ENCODE results near the gene ZNF692.

The ZNF692 gene

GRCh38 chr1:248839168-248839555 is 19.7 kb downstream of the ZNF692 start:
- Histone ChIP-seq H2AFZ (ENCODE audit: low read depth, low read length, severe bottlenecking) (peak overlapping the region; percentile 35), H3K9me2 (replicated peaks; ENCODE audit: insufficient read depth, low read length) (no peaks in the 10 kb centered on the region), H3K9me3 (ENCODE audit: insufficient read depth, low read length) (no peaks in the 10 kb centered on the region), H3K27ac (ENCODE audit: low read depth, low read length) (peak overlapping the region; percentile 87), H3K27me3 (ENCODE audit: low read length) (no peaks in the 10 kb centered on the region), H3K79me2 (ENCODE audit: insufficient read depth, low read length) (peaks cover 38% of the 10 kb centered on the region), H4K20me1 (ENCODE audit: low read depth, low read length) (no peaks in the 10 kb centered on the region), H3K4me3 (ENCODE audit: insufficient read depth, low read length, poor library complexity, severe bottlenecking) (peak overlapping the region; percentile 65), H3K9ac (ENCODE audit: low read length) (peak overlapping the region; percentile 97), H3K4me2 (ENCODE audit: low read depth, low read length, poor library complexity, severe bottlenecking) (peak overlapping the region; percentile 77), H3K36me3 (ENCODE audit: low read length) (no peaks in the 10 kb centered on the region), H3F3A (ENCODE audit: insufficient read depth) (no peaks in the 10 kb centered on the region)
- TF ChIP-seq CTCF (IDR thresholded peaks at IDR 0.05; ENCODE audit: insufficient read depth, low read length, poor library complexity, severe bottlenecking): no peak
- no peak for TF ChIP-seq EZH2phosphoT487 (conservative IDR thresholded peaks at IDR 0.05; ENCODE audit: low read length)

- peak overlapping the region; percentile 87 for H3K27ac ChIP-seq (ENCODE audit: low read depth, low read length)
- peak overlapping the region; percentile 77 for H3K4me2 ChIP-seq (ENCODE audit: low read depth, low read length, poor library complexity, severe bottlenecking)
- H2AFZ ChIP-seq (ENCODE audit: low read depth, low read length, severe bottlenecking): peak overlapping the region; percentile 35
- TF ChIP-seq CTCF (IDR thresholded peaks at IDR 0.05; ENCODE audit: insufficient read depth, low read length, poor library complexity, severe bottlenecking) (no peak), EZH2phosphoT487 (conservative IDR thresholded peaks at IDR 0.05; ENCODE audit: low read length) (no peak)
- H3K27me3 ChIP-seq (ENCODE audit: low read length): no peaks in the 10 kb centered on the region
- H3K36me3 ChIP-seq (ENCODE audit: low read length): no peaks in the 10 kb centered on the region
- peak overlapping the region; percentile 65 for H3K4me3 ChIP-seq (ENCODE audit: insufficient read depth, low read length, poor library complexity, severe bottlenecking)
- H3K9me3 ChIP-seq (ENCODE audit: insufficient read depth, low read length): no peaks in the 10 kb centered on the region
- no peaks in the 10 kb centered on the region for H4K20me1 ChIP-seq (ENCODE audit: low read depth, low read length)
- peak overlapping the region; percentile 97 for H3K9ac ChIP-seq (ENCODE audit: low read length)
- H3K9me2 ChIP-seq (replicated peaks; ENCODE audit: insufficient read depth, low read length): no peaks in the 10 kb centered on the region
- peaks cover 38% of the 10 kb centered on the region for H3K79me2 ChIP-seq (ENCODE audit: insufficient read depth, low read length)
- H3F3A ChIP-seq (ENCODE audit: insufficient read depth): no peaks in the 10 kb centered on the region
Observed at GRCh38 chr1:248838357-248839167, 20.3 kb downstream of the ZNF692 start.

- Histone ChIP-seq H3K4me3 (ENCODE audit: insufficient read depth, low read length, poor library complexity, severe bottlenecking) (peak within 1 kb of the TSS; percentile 65), H3K9ac (ENCODE audit: low read length) (peak within 1 kb of the TSS; percentile 97), H3K27me3 (ENCODE audit: low read length) (no peaks in the 10 kb centered on the region), H4K20me1 (ENCODE audit: low read depth, low read length) (no peaks in the 10 kb centered on the region), H3K79me2 (ENCODE audit: insufficient read depth, low read length) (peaks cover 35% of the 10 kb centered on the region), H3K4me2 (ENCODE audit: low read depth, low read length, poor library complexity, severe bottlenecking) (peak within 1 kb of the TSS; percentile 77), H2AFZ (ENCODE audit: low read depth, low read length, severe bottlenecking) (peak within 1 kb of the TSS; percentile 42), H3K27ac (ENCODE audit: low read depth, low read length) (peak within 1 kb of the TSS; percentile 87), H3F3A (ENCODE audit: insufficient read depth) (no peaks in the 10 kb centered on the region), H3K9me3 (ENCODE audit: insufficient read depth, low read length) (no peaks in the 10 kb centered on the region), H3K9me2 (replicated peaks; ENCODE audit: insufficient read depth, low read length) (no peaks in the 10 kb centered on the region), H3K36me3 (ENCODE audit: low read length) (no peaks in the 10 kb centered on the region)
- TF ChIP-seq CTCF (IDR thresholded peaks at IDR 0.05; ENCODE audit: insufficient read depth, low read length, poor library complexity, severe bottlenecking): no peak
- TF ChIP-seq EZH2phosphoT487 (conservative IDR thresholded peaks at IDR 0.05; ENCODE audit: low read length): no peak
Observed at GRCh38 chr1:248837781-248838356, 21.0 kb downstream of the ZNF692 start, which contains the start of gene ZNF672. TSS of gene ZNF672 (plus strand) at chr1:248838224. CDS start at chr1:248847275, 9,051 bp downstream.

Data from SU-DHL-6 (cell line).